Retina (tissue), 1 donor: ENCODE results near the gene SLC22A23.

Experiments used
- DNase-seq: peaks from one replicate; pipeline ENCODE4 v3.0.0-alpha.2; 2016

The SLC22A23 gene

DNA sequence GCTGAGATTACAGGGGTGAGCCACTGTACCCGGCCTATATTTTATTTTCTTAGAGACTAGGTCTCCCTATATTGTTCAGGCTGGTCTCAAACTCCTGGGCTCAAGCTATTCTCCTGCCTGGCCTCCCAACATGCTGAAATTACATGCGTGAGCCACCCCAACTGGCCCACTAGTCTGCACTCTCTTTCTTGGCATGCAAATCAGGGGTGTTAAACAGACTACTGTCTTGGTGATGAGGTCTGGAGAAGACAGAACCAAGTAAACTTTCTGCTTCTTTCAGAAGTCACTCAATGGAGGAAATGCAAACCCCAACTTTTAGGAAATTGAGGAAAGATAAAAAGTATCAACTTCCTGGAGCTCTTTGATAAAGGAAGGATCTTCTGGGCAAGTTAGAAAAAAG is 221.4 kb downstream of the SLC22A23 start:
- no peak for DNase-seq

DNA sequence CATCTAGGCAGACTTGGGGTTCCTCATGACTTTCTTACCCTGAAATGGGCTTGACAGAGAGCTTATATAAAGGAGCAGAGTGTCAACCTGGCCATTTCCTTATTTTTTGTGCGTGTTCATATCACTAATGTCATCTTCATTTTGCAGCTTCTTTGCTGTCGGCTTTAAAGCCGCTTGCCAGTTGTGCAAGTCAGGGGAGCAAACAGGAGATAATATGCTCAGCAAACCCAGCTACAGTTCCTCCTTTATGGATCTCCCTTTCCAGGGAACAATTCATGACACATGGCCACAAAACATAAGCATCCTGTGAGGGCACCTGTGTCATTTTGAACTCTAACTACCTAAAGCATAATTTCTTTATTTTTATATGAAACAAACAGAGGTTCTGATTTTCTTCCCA is 222.9 kb downstream of the SLC22A23 start:
- no peak for DNase-seq

DNA sequence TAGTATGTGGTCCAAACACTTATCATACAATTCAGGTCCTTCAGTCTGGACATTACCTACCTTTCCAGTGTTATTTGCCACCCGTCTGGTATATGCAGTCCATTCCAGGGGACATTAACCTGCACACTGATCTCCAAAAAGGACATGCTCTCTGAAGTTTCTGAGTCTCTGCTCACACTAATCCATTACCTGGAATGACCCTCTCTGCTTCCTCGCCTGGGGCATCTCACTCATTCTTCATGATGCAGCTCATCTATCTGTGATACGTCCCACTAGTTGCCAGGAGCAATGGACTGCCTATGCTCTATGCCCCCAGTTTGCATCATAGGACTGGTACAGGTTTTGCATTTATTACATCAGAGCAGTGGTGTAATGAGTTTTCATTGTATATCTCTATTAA is 223.5 kb downstream of the SLC22A23 start:
- DNase-seq = no peak

DNA sequence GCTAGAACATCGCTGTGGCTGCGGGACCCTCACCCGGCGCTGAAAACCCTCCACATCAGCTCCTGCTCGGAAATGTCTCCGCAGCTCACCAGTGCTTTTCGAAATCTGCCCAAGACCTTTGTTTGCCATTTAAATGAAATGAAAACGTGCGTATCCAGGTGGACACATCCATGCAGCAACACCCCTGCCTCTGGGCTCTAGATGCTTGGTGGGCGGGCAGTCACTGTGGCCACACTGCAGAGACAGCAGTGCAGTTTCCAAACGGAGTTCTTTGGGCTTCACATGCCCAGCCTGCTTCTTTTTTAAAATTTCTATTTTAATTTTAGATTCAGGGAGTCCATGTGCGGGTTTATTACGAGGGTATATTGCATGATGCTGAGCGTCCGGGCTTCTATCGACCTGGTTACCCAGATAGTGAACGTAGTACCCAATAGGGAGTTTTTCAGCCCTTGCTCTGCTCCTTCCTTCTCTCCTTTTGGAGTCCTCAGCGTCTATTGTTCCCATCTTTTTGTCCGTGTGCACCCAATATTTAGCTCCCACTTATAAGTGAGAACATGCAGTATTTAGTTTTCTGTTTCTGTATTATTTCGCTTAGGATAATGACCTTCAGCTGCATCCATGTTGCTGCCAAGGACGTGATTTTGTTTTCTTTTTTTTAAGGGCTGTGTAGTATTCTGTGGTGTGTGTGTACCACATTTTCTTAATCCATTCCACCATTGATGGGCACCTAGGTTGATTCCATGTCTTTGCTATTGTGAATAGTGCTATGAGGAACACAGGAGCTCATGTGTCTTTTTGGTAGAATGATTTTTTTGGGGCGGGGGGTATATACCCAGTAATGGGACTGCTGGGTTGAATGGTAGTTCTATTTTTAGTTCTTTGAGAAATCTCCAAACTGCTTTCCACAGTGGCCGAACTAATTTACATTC is 224.6 kb downstream of the SLC22A23 start:
- DNase-seq = no peak

DNA sequence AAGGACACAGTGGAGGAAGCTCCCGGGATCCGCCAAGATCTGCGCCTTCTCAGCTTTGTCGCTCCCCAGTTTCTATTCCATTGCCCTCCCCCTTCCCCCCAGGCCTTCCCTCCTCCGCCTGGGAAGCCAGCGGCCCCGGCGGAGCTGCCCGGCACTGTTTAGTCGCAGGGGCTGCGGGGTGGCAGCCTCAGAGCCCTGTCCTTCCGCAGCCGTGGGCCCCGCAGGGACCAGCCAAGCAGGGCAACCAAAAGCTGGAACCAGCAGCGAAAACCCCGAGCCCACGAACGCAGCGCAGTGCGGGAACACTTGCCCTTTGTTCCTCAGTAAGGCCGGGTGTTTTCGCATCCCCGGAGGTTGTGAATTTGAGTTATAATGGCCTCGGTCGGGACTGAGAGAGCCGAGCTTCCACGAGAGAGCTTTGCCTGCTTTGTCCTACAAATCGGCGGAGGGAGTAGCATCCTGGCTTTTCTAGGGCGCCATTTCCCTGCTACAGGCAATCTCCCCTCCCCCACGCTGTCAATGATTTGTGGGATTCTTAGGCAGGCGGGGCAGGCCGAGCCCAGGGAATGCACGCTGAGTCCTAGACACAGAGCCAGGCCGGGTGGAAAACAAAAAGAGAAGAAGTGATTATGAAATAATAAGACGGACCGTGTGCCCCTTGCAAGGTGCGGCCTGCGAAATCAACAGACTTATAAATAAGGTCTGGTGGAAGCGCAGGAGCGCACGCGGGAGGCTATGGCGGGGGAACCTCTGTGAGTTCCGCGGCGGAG is 225.4 kb downstream of the SLC22A23 start:
- peak; percentile 96 for DNase-seq

DNA sequence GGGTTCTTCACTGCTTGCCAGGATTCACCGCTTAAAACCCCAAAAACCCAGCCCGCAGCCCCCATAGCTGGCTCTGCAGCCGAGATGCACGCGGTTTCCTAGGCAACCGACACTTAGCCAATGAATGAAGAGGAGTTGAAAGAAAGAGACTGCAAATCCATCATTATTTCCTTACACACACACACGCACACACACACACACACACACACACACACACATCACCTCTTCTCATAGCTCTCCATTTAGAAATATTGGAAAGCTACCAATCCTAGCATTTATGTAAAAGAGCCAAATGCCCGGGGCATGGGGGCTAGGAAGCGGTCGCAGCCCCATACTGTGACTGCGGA is 226.0 kb downstream of the SLC22A23 start:
- peak; percentile 93 for DNase-seq

DNA sequence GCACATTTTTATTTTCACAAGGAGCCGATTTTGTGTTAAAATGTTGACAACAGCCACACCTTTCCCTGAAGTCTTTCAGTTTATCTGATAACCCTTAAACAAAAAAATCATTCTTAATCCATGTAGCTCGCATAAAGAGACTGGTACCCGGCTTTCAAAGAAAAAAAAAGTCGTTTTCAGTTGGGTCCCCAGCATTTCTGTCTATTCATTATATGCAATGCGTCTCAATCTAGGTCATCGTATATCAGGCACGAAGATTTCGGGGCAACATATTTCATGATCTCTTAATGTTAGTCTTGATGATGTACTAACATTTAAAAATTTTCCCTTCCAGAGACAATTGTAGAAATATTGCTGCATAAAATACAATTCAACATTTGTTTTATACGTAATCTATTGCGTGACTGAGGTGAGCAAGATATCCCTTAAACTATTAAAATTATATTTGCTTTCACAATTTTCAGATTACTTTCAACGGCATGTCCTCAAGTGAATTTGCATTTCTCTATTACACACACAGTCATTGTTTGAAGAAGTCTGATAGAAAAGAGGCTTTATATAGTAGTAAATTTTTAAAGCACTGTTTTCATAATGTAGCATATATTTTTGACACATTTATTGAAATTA is 226.5 kb downstream of the SLC22A23 start:
- DNase-seq = no peak

DNA sequence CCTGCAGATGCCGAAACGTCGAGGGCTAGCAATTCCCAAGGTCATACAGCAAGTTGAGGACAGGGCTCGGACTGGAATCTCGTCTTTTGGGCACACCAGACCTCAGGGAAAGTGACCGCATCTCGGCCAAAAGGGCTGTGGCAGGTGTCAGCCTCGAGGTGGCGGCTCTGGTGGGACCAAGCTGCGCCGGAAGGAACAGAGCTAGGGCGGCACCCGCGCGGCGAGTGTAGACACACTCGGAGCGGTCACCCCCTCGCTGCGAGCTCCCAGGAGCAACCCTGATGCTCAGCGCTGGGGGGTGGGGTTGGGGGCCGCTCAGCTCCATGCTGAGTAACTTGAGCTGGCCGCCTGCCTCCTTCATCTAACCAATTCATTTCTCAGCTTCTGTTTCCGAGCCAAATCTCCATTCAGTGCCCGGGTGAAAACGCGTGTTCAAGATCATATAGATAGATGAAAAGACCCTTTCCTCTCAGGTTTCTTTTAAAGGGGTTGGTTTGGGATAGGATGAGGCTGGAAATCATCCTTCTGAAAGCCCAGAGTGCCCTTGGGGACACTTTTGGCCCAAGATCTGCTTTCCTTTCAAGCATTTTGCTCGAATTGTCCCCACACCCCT is 227.2 kb downstream of the SLC22A23 start:
- peak; percentile 88 for DNase-seq

DNA sequence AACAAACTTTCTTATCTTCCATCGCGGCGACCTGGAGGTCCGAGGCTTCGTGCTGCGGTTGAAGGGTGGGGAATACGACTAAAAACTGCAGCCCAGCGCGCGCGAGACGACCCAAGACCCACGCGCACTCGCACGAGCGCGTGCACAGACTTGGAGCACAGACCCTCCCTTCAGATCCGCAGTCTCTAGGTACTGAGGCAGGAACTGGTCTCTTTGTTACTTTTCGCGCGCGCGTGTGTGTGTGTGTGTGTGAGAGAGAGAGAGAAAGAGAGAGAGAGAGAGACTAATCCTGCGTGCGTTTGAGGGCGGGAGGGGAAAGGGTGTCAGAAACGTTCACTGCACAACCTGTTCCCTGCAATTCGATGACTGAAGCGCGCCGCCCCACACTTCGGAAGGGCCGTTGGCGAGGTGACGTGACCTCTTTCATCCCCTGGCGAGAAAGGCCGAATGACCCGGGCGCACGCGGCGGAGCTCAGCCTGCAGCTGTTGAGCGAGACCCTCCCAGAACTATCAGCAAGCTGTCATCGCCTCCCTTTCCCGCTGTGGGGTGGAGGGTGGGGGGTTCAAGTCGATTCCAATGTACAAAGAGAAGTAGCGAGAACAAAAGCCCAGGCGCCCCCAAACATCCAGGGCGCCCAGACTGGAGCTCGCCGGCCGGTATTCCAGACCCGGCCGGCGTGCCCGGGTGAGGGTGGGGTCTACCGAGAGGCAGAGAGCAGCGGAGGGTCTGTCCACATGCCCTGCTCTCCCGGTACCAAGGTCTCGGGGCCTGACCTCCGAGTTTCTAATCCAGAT is 227.9 kb downstream of the SLC22A23 start:
- peak; percentile 95 for DNase-seq

DNA sequence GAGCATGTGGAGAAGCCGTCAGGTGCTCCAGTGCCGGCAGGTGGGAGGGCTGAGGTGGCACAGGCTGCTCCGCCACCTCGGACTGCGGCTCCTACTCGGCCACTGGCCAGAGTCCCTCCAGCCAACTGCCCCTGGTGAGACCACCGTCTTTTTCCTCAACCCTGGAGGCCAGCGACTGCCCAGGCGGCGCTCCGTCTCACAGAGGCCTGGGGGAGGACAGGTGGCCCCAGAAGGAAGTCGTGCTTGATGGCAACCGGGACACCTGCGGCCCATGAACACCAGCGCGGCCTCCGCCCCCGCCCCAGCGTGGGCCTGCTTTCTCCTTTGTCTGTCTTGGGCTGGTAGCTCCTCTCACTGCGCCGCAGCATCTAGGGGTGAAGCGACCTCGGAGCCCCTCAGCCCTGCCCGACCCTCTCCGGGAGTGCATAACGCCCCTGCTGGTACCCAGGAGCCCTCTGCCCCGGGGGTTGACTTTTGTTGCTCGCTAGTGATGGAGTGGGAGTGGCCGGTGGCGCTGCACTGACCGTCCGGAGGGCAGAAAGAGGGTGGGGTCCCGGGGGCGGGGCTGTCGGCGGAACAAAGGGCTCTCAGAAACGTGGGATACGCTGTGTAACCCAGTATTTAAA is 228.7 kb downstream of the SLC22A23 start:
- peak; percentile 94 for DNase-seq

DNA sequence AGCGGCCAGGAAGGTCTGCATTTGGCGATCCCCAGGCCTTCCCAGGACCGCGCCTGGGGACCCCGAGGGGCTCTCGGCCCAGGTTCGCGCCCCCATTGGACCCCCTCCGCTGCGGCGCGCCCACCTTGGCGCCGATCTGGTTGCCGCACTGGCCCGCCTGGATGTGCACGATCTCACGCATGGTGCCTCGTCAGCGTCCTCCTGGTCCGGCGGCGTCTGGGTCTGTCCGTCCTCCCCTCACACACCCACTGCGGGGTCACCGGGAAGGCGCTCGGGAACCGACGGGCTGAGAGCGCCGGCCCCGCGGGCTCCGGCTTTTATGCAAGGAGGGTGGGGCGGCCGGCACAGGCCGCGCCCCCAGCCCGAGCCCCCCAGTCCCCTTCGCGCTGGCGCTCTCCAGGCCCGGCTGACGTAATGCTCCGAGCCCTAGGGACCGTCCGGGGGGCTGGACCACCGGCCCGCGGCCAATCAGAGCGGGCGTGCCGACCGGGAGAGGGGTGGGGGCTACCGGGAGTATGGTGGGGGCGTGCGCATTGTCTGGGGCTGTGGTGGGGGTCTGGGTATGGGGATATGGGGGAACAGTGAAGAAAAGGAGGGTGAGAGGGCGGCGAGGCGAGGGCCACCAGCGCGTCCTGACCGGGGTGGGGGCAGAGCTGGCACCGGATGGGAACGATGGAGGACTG is 229.3 kb downstream of the SLC22A23 start, which contains the start of gene TUBB2B:
TUBB2B (minus strand) TSS at position 291 of the 683 bp plus-strand sequence; CDS start at position 181, 110 bp downstream.
- DNase-seq = peak; percentile 97

DNA sequence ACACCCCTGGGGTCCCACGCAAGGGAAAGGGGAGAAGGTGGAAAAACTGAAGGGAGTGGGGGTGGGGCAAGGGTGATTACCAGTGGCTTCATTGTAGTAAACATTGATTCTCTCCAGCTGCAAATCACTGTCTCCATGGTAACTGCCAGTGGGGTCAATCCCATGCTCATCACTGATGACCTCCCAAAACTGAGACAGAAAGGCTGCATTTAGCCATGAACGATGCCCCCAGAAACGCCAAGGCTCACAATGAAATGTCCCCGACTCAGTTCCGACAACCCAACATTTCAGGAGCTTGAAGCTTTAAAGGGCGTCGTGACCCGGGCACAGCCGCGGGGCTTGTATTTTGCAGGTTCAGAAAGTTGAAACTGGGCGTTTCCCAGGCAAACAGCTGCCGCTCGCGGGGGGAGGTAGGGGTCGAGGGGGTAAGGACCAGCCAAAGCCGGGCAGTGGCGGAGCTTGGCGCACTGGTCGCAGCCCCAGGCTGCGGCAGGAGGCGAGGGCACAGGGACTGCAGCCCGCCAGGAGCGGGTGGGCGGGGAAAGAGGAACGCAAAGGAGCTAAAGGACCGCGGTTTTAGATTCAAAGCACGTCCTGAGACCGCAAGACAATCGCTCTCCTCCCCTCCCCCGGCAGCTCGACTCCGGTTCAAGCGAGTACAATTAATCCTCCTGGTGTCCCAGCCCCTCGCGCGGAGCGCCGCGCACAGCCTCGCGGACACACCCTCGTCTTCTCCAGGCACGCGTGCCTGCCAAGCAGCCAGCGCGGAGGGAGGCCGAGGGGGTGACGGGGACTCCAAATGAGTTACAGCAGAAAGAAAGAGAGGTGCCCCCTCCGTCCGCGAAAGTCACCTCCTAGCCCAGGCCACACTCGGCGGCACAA is 230.1 kb downstream of the SLC22A23 start:
- no peak for DNase-seq

DNA sequence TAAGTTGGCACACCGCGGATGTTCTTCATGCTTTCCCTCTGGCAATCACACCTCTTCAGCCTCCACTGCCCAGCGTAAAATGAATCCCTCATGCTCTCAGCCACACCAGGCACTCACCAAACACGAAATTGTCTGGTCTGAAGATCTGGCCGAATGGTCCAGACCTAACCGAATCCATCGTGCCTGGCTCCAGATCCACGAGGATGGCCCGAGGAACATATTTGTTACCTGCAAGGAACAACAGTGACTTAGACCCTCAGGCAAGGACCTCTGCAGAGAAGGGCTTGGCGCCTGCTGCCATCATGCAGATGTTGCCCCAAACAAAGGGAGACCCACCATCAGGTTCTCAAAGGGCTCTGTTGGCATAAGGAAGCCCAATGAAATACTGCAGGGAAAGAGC is 230.8 kb downstream of the SLC22A23 start:
- DNase-seq = no peak

DNA sequence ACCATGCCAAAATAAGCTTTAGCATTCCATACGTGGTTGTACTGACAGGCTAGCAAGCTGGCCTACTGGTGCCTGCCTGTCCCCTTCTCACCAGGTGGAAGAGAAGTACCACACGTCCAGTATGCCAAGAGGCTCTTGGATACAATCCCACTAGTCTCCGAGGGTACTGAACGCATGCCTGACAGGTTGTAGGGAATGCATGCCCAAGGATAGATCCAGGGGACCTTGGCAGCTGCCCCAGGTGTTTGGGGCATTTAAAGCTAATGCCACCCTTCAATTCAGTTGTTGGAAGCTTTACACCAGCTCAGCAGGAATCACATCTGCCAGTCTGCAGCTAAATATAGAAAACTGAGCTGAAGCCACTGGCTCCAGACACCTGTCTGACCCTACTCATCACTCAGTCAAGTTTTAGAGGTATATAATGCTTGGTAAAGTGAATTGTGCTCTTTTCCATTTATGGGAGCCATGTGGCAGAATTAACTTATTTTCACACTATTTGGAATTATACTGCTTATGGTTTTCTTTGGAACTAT is 234.3 kb downstream of the SLC22A23 start:
- DNase-seq = no peak

DNA sequence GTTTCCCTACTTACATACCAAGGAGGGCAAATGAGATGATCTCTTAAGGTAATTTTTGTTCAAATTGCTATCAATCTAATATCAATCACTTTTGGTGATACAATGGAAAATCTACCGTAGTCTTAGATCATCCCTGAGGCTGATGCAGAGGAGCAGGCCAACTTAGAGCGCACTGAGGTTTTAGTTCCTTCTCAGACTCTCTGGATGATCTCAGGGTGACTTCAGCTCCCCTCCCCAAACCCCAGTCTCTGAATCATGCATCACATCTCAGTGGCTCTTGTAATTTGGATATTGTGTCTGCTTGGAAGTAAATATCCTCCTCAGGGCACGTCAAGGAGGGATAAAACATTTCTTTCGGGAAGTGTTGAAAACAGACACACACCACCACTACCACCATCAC is 235.3 kb downstream of the SLC22A23 start:
- no peak for DNase-seq

DNA sequence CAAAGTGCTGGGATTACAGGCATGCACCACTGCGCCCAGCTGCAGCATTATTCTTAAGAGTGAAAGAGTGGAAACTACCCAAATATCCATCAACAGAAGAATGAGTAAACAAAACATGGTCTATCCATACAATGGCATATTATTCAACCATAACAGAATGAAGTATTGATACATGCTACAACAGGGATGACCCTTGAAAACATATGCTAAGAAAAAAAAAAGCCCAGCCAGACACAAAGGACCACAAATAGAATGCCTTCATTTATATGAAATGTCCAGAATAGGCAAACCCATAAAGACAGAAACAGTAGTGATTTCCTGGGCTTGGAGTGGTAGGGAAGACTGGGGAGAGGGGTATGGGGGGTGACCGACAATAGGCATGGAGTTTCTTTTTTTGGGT is 236.5 kb downstream of the SLC22A23 start:
- no peak for DNase-seq
